A673 (cell line): Measurements from ENCODE around the gene S100A16.
"Not testable (repeated sequence)": the region's sequence is repeated elsewhere in the genome, so short reads cannot be mapped to it uniquely, and the experiment has no call there.

Experiments
- EZH2 ChIP-seq: fragments of 200-600 bp; sonication (generic); IDR thresholded peaks from 2 replicates; pipeline ENCODE4 v1.6.1; 2017; ENCODE audit warnings: borderline replicate concordance, low read depth, mild to moderate bottlenecking, mixed read lengths, antibody characterized with exemption, low read length; ENCODE audit not compliant: poor library complexity, severe bottlenecking
- TF ChIP-seq, protein P1 (sequence below): fragments of 300-800, 200-600 bp; sonication (generic); conservative IDR thresholded peaks from 2 replicates; pipeline ENCODE4 v1.5.1; 2017; ENCODE audit warnings: low read depth, mild to moderate bottlenecking, antibody characterized with exemption, low read length, moderate library complexity, mixed read lengths

DNA sequence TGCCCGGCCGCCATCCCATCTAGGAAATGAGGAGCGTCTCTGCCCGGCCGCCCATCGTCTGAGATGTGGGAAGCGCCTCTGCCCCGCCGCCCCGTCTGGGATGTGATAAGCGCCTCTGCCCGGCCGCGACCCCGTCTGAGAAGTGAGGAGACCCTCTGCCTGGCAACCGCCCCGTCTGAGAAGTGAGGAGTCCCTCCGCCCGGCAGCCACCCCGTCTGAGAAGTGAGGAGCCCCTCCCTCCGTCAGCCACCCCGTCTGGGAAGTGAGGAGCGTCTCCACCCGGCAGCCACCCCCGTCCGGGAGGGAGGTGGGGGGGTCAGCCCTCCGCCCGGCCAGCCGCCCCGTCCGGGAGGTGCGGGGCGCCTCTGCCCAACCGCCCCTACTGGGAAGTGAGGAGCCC is 30.1 kb downstream of the S100A16 start:
- TF ChIP-seq, protein P1, sequence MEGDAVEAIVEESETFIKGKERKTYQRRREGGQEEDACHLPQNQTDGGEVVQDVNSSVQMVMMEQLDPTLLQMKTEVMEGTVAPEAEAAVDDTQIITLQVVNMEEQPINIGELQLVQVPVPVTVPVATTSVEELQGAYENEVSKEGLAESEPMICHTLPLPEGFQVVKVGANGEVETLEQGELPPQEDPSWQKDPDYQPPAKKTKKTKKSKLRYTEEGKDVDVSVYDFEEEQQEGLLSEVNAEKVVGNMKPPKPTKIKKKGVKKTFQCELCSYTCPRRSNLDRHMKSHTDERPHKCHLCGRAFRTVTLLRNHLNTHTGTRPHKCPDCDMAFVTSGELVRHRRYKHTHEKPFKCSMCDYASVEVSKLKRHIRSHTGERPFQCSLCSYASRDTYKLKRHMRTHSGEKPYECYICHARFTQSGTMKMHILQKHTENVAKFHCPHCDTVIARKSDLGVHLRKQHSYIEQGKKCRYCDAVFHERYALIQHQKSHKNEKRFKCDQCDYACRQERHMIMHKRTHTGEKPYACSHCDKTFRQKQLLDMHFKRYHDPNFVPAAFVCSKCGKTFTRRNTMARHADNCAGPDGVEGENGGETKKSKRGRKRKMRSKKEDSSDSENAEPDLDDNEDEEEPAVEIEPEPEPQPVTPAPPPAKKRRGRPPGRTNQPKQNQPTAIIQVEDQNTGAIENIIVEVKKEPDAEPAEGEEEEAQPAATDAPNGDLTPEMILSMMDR = not testable (repeated sequence)
- not testable (repeated sequence) for TF ChIP-seq EZH2
